ENCODE measurements around the gene MED13.

DNA sequence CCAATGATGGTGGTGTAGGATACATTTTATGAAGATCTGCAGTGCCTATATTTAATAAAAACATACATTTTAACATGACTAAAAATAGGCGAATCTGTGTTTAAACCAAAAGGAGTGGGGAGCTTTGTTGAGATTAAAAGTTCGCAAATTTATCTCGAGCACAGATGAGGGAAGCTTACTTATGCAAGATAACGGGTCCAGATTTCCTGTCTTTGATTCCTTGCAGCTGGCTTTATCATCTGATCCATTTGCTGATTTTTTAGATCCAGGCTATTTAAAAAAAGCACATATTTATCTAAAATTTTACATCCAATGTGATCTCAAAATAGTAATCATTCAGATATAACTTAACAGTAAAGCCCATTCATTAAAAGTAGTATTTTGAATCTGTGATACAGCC is 80.3 kb downstream of the MED13 start:
- TF ChIP-seq POLR2A (IDR thresholded peaks at IDR 0.05) (no peak), CTCF (IDR thresholded peaks at IDR 0.05) (no peak), POLR2AphosphoS5 (IDR thresholded peaks at IDR 0.05) (no peak), EP300 (IDR thresholded peaks at IDR 0.05) (no peak)

Measured in gastroesophageal sphincter (tissue), 3 donors.